ENCODE data around the gene FUBP1.
"Not testable (repeated sequence)": the region's sequence is repeated elsewhere in the genome, so short reads cannot be mapped to it uniquely, and the experiment has no call there.

Gene FUBP1, protein sequence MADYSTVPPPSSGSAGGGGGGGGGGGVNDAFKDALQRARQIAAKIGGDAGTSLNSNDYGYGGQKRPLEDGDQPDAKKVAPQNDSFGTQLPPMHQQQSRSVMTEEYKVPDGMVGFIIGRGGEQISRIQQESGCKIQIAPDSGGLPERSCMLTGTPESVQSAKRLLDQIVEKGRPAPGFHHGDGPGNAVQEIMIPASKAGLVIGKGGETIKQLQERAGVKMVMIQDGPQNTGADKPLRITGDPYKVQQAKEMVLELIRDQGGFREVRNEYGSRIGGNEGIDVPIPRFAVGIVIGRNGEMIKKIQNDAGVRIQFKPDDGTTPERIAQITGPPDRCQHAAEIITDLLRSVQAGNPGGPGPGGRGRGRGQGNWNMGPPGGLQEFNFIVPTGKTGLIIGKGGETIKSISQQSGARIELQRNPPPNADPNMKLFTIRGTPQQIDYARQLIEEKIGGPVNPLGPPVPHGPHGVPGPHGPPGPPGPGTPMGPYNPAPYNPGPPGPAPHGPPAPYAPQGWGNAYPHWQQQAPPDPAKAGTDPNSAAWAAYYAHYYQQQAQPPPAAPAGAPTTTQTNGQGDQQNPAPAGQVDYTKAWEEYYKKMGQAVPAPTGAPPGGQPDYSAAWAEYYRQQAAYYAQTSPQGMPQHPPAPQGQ

DNA sequence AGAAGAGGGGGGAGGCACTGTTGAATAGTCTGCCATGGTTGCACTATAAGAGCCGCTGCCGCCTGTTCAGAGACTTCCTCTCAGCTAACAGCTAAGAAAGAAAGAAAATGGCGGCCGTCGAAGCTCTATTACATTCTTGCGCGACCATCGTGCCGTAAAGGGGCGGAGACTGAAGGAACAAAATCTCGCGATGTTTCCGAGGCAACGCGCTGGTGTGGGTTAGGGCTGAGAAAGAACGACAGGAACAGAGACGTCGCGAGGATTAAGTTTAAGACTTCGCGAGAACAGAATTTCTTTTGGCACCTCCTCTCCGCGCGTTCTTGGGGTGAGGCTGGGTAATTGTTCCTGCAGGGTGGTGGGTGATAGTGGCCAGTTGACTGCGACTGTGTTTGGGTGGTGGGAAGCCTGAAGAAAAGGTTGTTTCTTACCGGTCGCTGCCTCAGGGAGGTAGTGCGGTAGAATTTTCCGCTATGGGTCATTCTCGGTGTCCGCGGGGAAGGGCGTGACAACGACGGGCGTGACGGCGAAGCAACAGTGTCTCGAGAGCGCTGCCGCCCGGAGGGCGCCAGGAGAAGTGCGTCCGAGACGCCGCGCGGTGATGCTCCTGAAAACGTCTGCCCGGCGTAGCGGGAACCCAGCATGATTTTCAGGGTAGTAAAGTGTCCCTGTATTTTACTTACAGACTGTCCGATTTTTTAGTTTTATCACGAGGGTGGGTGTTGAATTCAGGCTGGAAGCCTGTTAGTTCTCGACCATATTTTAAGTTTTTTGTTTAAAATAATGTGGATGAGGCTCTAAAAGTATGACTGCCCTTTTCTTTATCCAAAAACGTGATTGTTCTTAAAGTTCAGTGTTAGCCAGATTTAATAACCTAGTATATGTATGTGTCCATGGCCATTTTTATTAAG lies at the start of gene FUBP1:
Gene FUBP1, minus strand, starts transcription at position 104 of the 908 bp plus-strand sequence. Its CDS starts 68 bp downstream, at position 36.
- peak; percentile 94 to 95 for DNase-seq

GRCh38 chr1:78021134-78021533 lies 42.3 kb upstream of the FUBP1 start:
- DNase-seq, result not testable (repeated sequence)

- DNase-seq, result no peak
Measured at GRCh38 chr1:78019024-78019423, 40.2 kb upstream of the FUBP1 start.

DNA sequence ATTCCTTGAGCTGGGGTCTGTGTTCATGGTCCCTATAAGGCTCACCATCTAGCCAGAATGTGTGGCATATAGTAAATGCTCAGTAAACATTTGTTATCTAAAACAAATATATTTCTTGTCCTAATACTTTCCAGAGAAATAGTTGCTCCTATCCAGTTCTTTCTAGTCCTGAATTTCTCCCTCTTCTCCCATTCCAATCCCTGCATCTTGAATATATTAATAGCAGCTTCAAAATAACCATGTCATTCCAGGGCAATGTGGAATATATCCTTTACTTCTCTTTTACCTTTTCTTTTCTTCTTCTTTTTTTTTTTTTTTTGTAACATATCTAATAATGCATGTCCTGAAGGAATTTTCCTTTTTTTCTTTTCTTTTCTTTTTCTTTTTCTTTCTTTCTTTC lies 36.3 kb upstream of the FUBP1 start:
- DNase-seq, result no peak

DNA sequence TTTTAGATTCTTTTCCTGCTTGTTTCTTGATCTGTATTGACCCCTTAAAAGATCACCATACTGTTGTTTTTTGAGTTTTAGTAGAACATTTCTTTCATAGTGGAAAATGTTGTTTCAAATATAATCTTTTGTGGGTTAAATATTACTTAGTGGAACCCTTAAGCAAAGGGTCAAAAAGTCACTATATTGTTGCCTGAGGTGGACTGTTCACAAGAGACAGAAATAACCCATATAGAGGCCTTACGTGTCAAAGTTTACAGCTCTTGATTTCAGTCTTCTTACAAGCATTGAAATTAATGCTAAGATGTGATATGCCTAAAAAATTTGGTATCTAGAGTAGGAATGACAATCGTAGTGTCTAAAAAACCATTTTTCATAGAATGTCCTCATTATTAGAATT lies 32.2 kb upstream of the FUBP1 start:
- DNase-seq, result no peak

DNA sequence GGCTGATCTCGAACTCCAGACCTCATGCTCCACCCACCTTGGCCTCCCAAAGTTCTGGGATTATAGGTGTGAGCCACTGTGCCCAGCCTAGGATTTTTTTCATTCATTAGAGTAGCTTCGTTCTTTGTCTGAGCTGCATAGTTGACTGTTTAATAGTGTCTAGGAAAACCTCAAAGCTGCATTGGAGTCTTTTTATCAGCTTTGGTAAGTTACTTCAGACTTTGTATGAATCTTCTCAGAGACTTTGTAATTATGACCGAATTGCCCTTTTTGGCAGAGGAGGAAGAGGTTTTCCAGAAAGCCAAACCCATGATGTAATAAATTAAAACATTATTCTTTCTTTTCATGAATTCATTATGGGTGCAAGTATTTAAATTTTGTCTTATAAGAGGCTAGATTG lies 31.0 kb upstream of the FUBP1 start:
- no peak for DNase-seq

DNA sequence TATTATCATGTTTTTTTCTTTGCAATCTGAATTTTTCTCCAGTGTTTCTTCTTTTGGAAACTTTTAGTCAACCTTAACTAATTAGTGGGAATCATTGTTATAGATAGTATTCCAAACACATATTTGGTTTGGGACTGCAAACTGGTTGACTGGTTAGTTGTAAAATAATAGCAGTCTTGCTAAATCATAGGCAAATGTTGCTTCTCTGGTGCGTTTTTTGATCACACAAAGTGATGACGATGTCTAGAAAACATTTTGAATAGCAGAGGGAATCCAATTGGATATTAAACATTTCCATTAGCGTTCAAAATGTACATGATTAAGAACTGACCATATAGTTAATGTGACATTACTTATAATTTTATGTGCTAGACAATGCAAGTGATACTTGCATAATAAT lies 30.4 kb upstream of the FUBP1 start:
- DNase-seq, result no peak

DNA sequence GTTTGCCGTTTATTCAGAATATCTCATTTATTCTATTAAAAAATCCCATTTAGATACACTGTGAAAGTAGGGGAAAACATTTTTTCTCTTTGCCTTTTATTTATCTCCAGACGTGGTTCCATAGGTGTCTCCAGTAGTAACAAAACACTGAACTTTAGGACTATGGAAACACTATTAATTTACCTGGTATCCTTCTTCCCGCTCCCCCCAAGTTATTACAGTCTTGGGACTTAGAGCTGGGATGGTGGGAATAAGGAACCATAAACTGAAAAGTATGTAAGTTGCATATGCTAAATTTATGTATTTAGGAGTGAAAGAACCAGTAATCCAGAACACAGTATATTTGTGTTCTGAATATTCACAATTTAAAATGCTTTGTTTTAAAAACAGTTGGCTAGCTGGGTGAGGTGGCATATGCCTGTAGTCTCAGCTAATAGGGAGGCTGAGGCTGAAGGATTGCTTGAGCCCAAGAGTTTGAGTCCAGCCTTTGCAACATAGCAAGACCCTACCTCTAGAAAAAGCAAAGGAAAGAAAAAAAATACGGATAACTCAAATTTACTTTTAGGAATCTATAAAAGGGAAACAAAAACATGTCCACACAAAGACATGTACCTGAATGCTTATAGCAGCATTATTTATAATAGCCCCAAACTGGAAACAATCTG lies 28.9 kb upstream of the FUBP1 start:
- DNase-seq, result no peak

DNA sequence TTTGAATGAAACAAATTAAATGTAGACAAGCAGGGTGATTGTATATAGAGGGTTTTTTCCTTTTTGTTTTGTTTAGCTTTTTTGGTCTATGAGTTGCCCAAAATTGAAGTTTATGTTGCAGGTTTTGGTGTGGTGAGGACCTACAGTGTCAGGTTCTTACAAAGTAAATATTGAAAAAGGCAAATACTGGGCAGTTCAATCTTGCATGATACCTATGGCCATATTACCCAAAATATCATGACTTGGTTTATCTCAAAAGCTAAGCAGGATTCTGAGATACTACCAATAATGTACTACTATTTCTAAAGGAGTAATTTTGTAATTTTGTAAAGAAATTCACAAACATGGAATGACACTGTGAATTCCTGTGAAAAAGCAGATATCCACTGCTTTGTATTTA lies 27.6 kb upstream of the FUBP1 start:
- DNase-seq, result no peak

GRCh38 chr1:78005755-78006154 lies 26.9 kb upstream of the FUBP1 start:
- DNase-seq, result no peak

DNA sequence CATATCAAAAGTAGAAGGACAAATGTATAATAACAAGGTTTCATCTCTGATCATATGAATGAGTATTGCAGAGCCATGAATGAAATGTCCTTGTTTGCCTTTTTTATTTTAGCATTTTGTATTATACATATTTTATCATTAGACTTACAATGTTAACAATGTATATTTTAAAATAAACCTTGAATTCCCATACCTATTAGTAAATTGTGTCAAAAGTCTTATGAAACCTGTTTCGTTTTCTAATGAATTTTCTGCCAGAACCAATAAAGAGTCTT lies 26.5 kb upstream of the FUBP1 start:
- no peak for DNase-seq

DNA sequence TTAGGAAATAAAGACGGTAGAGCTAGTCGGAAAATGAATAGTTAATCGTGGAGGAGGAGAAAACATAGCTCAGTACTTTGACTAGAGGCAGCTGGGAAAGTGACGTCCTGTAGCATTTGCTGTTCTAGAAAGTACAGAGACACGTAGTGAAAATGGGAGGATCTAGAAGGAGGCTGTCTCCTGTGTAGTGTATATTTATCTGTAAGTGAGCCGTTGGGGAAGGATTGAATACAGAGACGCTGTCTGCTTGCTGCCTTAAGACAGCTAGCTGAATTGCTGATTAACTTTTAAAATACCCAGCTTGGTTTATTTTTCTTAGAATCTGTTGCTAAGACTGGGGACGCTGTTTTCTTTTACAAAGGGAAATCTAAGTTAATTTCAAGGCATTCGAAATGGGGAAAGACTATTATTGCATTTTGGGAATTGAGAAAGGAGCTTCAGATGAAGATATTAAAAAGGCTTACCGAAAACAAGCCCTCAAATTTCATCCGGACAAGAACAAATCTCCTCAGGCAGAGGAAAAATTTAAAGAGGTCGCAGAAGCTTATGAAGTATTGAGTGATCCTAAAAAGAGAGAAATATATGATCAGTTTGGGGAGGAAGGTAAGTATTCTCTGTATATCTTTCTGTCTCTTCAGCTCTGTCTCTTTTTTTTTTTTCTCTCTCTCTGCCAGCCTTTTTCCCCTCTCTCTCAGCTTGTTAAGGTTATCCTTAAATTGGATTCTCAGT lies 26.0 kb upstream of the FUBP1 start, which contains the start of gene DNAJB4:
Gene DNAJB4, plus strand, starts transcription at position 221 of the 729 bp plus-strand sequence. Its CDS starts 172 bp downstream, at position 393.
- peak; percentile 40 to 48 for DNase-seq

DNA sequence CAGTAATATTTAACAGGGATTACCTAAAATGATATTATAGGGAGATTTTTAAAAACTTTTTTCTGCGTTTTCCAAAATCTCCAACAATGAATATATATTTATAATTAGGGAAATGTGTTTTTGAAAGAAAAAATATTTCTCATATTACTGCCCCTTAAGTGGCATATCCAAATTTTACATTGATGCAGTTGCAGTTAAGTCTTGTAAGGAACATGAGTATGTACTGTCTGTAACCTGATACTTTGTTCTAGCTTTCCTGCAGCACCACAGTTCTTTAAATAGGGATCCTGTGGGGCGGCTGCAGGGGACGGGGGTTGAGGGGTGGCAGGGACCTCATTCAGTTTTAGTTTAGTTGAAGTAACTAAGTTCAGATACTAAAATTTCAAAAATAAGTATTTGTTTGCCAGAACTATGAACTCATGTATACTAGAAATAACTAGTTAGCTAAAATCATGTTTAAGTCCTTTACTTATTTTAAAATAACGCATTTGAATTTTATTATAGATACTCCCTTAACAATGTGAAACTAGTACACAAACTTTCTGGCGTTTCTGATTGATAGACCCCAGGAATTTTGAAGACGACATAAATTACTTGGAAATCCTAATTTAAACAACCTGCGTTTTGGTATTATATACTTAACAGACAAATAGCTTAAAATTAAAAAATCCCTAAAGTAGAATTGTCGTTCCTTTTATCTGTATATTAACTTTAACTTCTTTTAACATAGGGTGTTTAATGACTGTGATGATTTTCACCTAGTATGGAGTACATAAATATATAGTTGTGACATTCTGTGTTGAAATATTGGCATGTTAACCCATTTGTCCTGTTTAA lies 25.2 kb upstream of the FUBP1 start:
- peak; percentile 6 to 8 for DNase-seq

GRCh38 chr1:78003070-78003746 lies 24.3 kb upstream of the FUBP1 start:
- no peak for DNase-seq

DNA sequence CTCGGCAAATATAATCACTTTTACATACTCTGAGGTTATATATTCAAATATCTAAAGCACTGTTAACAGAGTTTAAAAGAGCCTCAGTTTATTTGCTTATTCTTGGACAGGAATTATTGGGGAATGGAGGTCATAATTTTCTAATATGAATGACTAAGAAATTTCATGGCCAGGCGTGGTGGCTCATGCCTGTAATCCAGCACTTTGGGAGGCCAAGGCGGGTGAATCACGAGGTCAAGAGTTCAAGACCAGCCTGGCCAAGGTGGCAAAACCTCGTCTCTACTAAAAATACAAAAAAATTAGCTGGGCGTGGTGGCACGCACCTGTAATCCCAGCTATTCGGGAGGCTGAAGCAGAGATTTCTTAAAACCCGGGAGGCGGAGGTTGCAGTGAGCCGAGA lies 21.7 kb upstream of the FUBP1 start:
- DNase-seq, result not testable (repeated sequence)

DNA sequence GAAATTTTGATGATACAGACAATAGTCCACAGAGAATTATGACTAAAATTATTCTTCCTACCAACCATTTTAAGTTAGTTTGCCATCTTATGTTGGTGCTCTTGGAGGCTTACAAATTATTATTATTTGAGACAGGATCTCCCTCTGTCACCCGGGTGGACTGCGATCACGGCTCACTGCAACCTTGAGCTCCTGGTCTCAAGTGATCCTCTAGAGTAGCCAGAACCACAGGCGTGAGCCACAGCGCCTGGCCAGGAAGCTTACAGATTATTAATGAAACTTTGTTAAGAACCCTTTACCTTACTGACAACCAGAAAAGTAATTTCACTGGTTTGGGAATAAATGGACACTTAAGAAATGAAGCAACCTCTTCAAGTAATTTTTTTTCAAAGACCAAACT lies 17.9 kb upstream of the FUBP1 start:
- no peak for DNase-seq

GRCh38 chr1:77994117-77994705 lies 15.3 kb upstream of the FUBP1 start:
- DNase-seq, result no peak

DNA sequence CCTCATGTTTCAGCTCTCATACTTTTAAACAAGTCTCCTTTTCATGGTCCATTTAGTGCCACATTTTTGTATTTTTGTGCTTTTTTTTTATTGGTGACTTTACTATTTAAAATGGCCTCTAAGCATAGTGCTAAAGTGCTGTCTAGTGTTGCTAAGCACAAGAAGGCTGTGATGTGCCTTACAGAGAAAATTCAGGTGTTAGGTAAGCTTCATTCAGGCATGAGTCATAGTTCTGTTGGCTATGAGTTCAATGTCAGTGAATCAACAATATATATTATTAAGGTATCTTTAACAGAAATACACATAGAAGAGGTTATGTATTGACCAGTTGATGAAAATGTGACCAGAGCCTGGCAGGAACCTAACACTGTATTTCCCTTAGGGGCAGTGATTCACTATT lies 12.8 kb upstream of the FUBP1 start:
- DNase-seq, result no peak

GRCh38 chr1:77990629-77991204 lies 11.8 kb upstream of the FUBP1 start:
- no peak for DNase-seq

DNA sequence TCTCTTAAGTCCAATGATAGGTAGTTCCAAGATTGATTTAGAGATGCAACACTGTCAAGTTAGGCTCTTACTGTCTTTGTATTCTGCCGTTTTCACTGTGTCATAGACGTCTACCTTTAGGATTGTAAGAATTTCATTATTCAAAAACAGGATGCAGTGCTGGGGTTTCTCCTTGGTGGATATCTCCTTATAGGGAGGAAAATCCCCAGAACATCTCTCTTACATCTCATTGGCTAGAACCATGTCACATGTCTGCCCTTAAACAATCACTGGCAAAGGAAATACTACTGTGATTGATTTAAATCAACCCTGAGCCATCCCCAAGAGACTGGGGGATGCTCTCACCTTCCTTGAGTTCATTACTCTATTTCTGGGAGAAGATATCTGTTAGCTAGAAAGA lies 10.9 kb upstream of the FUBP1 start:
- DNase-seq, result no peak

All from activated CD4-positive, alpha-beta T cell treated with anti-CD3 and anti-CD28 coated beads, Interleukin-2, amount 50 U/mL, for 4 hours (primary cell).